D341Med (cell line): Measurements from ENCODE around the gene FRAT2.
"Not testable (repeated sequence)": the region's sequence is repeated elsewhere in the genome, so short reads cannot be mapped to it uniquely, and the experiment has no call there.

Source experiments
- DNase-seq: peaks from one replicate; pipeline ENCODE4 v3.0.0; 2012; ENCODE audit warnings: low spot score

Gene FRAT2

GRCh38 chr10:97356318-97356914, 21.9 kb upstream of the FRAT2 start:
- DNase-seq = no peak

- DNase-seq = no peak
Observed at GRCh38 chr10:97355571-97355975, 21.0 kb upstream of the FRAT2 start.

GRCh38 chr10:97353945-97354344, 19.4 kb upstream of the FRAT2 start:
- DNase-seq = no peak

GRCh38 chr10:97349752-97350513, 15.4 kb upstream of the FRAT2 start:
- DNase-seq = no peak

- no peak for DNase-seq
Observed at GRCh38 chr10:97347317-97347716, 12.8 kb upstream of the FRAT2 start.

- DNase-seq = not testable (repeated sequence)
Observed at GRCh38 chr10:97343664-97344063, 9.1 kb upstream of the FRAT2 start.

GRCh38 chr10:97341416-97341815, 6.9 kb upstream of the FRAT2 start:
- DNase-seq = no peak

- no peak for DNase-seq
Observed at GRCh38 chr10:97338041-97338440, 3.5 kb upstream of the FRAT2 start.

GRCh38 chr10:97336942-97337831, 2.7 kb upstream of the FRAT2 start:
- peak; percentile 47 for DNase-seq

- DNase-seq = no peak
Observed at GRCh38 chr10:97336446-97336845, 1.9 kb upstream of the FRAT2 start.

GRCh38 chr10:97336006-97336405, 1.5 kb upstream of the FRAT2 start:
- DNase-seq = no peak

GRCh38 chr10:97335188-97335619, 675 bp upstream of the FRAT2 start:
- DNase-seq = no peak

GRCh38 chr10:97333601-97334369, 744 bp downstream of the FRAT2 start:
- peak; percentile 56 for DNase-seq

GRCh38 chr10:97333351-97333600, 1.3 kb downstream of the FRAT2 start:
- peak; percentile 37 for DNase-seq

- no peak for DNase-seq
Observed at GRCh38 chr10:97332591-97333350, 1.8 kb downstream of the FRAT2 start.

- DNase-seq = no peak
Observed at GRCh38 chr10:97331153-97331703, 3.3 kb downstream of the FRAT2 start.

GRCh38 chr10:97329766-97330165, 4.8 kb downstream of the FRAT2 start:
- DNase-seq = no peak

GRCh38 chr10:97328646-97329453, 5.7 kb downstream of the FRAT2 start:
- no peak for DNase-seq

- DNase-seq = no peak
Observed at GRCh38 chr10:97327348-97328294, 6.9 kb downstream of the FRAT2 start.
